HCEC 1CT (cell line): ENCODE measurements around the gene OR10H5.
"Not testable (repeated sequence)": the region's sequence is repeated elsewhere in the genome, so short reads cannot be mapped to it uniquely, and the experiment has no call there.

Experiments used
- DNase-seq: peaks from one replicate; pipeline ENCODE4 v3.0.0-alpha.2; 2017

OR10H5 gene

GRCh38 chr19:15812060-15812722 is 24.7 kb downstream of the OR10H5 start:
- DNase-seq = no peak

GRCh38 chr19:15813916-15814315 is 26.5 kb downstream of the OR10H5 start:
- DNase-seq = no peak

GRCh38 chr19:15815306-15815705 is 27.8 kb downstream of the OR10H5 start, which contains the start of gene OR10H1:
Gene OR10H1, minus strand, starts transcription at chr19:15815664. Its CDS starts 7,627 bp downstream, at chr19:15808037.
- no peak for DNase-seq

DNA sequence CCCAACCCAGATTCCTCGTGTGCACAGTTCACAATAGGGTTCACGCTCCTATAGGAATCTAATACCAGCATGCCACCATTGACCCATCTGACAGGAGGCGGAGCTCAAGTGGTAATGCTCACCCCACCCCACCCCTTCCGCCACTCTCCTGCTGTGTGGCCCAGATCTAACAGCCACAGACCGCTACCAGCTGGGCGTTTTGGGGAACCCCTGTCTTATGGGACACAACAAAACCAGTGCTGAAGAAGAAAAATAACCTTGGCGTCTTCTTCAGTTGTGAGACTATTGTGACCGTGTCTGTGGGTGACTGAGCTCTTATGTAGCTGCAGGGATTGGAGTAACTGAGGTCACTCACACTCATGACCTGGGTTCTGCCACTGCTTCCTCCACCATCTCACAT is 33.2 kb downstream of the OR10H5 start:
- DNase-seq = no peak

DNA sequence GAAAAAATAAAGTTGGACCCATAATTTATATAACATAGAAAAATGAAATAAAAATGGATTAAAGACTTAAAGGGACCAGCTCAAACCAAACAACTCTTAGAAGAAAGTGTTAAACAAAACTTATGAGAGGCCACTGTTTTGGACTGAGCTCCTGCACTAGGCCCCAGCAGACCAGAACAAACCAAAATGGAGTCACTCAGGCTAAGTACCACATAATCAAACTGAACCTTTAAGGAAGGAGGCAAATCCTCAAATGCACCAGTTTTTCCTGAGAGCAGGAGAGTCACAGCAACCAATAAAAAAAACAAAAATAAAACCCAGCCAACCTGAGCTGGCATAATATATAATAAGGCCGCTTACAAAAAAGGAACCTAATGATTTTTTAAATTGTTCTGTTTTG is 38.3 kb downstream of the OR10H5 start:
- no peak for DNase-seq

GRCh38 chr19:15828121-15828610 is 40.7 kb downstream of the OR10H5 start:
- no peak for DNase-seq

- not testable (repeated sequence) for DNase-seq
Observed at GRCh38 chr19:15828611-15829305, 41.3 kb downstream of the OR10H5 start.

DNA sequence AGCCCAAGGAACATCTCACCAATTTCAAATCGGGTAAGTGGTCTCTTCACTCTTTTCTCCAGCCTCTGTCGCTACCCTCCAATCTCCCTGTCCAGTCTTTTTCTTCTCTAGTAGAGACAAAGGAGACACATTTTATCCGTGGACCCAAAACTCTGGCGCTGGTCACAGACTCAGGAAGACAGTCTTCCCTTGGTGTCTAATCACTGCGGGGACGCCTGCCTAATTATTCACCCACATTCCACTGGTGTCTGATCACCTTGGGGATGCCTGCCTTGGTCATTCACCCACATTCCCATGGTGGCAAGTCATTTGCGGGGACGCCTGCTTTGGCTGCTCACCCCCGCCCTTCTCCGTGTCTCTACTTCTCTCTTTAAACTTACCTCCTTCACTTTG is 41.8 kb downstream of the OR10H5 start:
- DNase-seq = no peak

DNA sequence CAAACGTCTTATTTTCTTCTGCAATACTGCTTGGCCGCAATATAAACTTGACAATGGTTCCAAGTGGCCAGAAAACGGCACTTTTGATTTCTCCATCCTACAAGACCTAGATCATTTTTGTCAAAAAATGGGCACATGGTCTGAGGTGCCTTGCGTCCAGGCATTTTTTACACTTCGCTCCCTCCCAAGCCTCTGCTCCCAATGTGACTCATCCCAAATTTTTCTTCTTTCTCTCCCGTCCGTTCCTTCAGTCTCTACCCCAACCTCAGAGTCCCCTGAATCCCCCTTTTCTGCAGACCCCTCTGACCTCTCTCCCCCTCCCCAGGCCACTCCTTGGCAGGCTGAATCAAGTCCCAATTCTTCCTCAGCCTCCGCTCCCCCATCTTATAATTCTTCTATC is 42.3 kb downstream of the OR10H5 start:
- DNase-seq = no peak

- DNase-seq = no peak
Observed at GRCh38 chr19:15831626-15832025, 44.2 kb downstream of the OR10H5 start.

- DNase-seq = not testable (repeated sequence)
Observed at GRCh38 chr19:15834232-15834631, 46.8 kb downstream of the OR10H5 start.

DNA sequence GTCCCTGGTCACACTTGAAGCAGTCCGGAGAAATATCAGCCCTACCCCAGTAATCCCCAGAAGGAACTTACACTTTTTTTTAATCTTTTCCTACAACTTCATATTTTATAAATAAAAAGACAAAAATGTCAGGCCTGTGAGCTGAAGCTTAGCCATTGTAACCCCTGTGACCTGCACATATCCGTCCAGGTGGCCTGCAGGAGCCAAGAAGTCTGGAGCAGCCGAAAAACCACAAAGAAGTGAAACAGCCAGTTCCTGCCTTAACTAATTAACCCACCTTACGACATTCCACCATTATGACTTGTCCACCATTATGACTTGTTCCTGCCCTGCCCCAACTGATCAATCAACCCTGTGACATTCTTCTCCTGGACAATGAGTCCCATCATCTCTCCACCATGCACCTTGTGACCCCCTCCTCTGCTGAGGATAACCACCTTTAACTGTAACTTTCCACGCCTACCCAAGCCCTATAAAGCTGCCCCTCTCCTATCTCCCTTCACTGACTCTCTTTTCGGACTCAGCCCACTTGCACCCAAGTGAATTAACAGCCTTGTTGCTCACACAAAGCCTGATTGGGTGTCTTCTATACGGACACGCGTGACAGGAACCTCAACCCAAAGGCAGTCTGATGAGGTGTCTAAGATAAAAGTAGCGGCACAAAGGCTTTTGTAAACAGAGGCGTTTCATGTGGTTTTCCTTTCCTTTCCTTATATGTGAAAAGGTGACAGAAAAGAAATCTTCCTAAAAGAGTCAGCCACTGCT is 48.3 kb downstream of the OR10H5 start:
- DNase-seq = not testable (repeated sequence)

DNA sequence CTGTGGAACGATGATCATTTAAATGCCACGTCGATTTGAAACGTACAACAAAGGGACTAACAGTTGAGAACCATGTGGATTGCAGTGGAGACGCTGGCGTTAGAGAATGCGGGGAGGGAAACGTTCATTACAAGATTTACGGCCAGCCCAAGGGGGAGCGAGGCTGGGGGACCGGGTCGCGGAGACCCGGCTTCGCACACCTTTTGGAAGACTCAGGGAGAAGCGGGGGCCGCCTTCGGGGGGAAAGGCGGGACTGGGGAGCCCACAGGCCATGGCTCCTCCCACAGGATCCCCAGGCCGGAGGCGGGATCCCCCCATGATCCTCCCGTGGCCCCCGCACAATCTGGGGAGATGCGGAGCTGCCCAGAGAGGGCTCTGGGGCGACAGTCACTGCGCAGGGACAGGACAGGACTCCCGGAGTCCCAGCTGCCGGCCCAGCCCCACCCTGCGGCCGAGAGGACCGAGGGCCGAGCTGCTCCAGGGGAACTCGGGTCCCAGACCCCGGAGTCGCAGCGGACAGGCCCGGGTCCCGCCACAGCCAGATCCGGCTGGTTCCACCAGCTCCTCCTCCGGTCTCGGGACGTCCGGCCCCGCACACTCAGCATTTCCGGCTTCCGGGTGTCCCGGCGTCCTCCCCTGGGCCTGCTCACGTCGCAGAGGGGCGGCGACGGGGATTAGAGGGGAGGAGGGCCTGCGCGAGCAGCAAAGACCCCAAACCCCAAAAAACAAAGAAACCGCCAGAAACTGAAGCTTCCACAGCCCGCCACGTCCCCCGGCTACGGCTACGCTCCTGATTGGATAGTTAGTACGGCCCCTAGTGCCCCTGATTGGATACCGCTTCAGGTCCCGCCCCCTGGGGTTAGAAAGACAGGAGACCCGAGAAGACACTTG is 49.1 kb downstream of the OR10H5 start:
- peak; percentile 79 for DNase-seq

DNA sequence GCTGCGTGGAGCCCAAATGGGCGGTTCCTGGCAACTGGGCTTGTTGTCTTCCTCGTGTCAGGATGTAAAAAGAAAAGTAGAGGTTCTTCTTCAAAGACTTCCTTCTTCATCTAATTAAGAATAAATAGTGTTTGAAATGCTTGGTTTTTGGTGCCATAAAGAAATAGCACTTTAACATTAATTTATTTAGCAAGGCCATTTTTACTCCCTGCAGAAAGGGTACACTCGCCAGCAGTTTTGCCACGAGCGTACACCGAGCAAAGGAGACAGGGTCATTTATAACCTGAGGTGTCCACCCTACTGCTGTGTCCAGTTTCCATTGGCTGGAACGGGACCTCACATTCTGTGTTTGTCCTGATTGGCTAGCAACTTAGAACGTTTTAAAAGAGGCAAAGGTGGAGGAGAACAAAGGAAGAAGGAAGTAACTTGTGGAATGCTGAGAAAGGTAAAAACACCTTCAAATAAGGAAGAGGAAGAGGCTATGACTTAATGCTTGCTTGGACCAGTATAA is 49.8 kb downstream of the OR10H5 start:
- DNase-seq = no peak

- no peak for DNase-seq
Observed at GRCh38 chr19:15838351-15838750, 50.9 kb downstream of the OR10H5 start.

DNA sequence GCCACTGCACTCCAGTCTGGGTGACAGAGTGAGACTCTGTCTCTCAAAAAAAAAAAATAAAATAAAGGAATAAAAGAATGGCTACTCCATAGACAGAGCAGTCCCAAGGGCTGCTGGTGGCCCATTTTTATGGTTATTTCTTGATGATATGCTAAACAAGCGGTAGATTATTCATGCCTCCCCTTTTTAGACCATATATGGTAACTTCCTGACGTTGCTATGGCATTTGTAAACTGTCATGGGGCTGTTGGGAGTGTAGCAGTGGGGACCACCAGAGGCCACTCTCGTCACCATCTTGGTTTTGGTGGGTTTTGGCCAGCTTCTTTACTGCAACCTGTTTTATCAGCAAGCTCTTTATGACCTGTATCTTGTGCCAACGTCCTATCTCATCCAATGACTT is 52.4 kb downstream of the OR10H5 start:
- DNase-seq = not testable (repeated sequence)

- DNase-seq = no peak
Observed at GRCh38 chr19:15840833-15841232, 53.4 kb downstream of the OR10H5 start.

DNA sequence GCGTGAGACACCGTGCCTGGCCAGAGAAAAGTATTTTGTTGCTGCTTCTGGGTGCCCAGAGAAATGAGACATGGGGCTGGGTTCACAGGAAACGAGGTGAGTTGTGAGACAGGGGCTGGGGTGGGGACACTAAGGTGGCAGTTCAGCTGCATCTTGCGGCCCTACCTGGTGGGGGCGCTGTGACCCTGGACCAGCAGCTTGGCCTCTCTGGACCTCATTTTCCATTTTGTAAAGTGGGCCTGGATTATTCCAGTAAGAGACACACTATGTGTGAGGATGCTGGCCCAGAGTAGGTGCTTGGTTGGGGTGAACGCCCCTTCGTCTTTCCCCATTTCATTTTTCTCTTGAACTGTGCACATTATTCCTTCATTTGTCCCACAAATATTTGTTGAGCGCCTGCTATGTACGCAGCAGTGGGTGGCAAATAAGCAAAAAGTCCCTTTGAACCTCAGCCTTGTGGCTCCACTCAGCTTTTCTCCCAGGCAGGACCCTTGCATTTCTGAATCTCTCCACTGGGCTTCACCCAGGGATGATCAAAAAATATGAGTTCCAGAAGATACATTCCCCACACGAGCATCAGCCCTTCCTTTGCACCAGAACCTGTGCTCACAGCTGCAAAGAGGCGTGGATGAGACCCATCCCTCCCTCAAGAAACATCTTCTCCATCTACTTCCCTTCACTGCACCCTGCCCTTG is 54.6 kb downstream of the OR10H5 start:
- DNase-seq = no peak

DNA sequence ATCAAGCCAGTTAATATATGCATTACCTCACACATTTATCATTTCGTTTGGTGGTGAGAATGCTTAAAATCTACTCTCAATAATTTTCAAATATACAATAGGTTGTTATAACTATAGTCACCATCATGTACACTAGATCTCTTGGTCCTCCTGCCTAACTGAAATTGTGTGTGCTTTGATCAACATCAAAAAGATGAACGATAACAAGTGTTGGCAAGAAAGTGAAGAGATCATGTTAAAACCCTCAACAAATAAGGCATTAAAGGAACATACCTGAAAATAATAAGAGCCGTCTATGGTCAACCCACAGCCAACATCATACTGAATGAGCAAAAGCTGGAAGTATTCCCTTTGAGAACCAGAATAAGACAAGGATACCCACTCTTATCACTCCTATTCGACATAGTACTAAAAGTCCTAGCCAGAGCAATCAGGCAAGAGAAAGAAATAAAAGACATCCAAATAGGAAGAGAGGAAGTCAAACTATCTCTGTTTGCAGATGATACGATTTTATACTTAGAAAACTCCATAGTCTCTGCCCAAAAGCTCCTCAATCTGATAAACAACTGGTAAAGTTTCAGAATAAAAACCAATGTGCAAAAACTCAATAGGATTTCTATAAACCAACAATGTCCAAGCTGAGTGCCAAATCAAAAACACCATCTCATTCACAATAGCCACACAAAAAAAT is 55.9 kb downstream of the OR10H5 start:
- no peak for DNase-seq

GRCh38 chr19:15843894-15844222 is 56.4 kb downstream of the OR10H5 start:
- DNase-seq = not testable (repeated sequence)

GRCh38 chr19:15846923-15847322 is 59.5 kb downstream of the OR10H5 start:
- no peak for DNase-seq
